Stimulated activated CD8-positive, alpha-beta memory T cell treated with anti-CD3 and anti-CD28 coated beads, Interleukin-12 subunit alpha, Interleukin-12 subunit beta, amount 100 ng/mL, for 1 hour (primary cell): Measurements from ENCODE around the gene CARD14.
"Not testable (repeated sequence)": the region's sequence is repeated elsewhere in the genome, so short reads cannot be mapped to it uniquely, and the experiment has no call there.

Source experiments
- DNase-seq: peaks from one replicate; pipeline ENCODE4 v3.0.0-alpha.2; 2020; ENCODE audit warnings: low read depth

The CARD14 gene

GRCh38 chr17:80223838-80224497 is 54.1 kb downstream of the CARD14 start:
- DNase-seq: no peak

- no peak for DNase-seq
These were observed 54.9 kb downstream of the CARD14 start for GRCh38 chr17:80224683-80225082.

DNA sequence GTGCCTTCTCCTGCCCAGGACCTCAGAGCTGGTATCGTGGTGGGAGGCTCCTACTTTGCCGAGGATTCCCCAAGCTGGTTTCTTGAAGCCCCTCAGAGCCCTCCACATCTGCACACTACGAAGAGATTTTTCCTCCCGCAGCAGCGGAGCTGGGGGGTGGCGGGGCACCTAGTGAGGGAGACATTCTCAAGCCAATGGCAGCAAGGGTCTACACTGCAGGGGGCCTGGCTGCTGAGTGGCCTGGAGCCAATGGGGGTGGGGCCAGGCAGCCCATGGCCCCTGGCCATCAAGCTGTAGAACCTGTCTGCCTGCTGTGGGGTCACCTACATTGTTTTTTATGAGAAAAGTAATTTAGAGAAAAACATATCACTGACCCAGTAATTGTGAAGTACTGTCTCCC is 55.4 kb downstream of the CARD14 start:
- DNase-seq: no peak

DNA sequence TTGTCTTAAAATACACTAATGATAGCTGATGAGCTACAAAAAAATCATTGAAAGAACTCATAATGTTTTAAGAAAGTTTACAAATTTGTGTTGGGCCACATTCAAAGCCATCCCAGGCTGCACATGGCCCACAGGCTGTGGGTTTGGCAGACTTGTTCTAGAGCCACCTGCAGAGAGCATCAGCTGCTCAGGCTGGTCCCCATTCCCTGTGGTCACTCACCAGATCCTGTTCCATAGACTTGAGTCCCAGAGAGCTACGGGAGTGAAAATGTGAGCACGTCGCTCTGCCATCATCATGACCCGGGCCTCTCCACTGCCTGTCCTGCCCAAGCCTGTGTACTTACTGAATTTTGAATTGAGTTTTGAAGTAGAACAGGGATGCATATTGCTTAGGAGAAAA is 57.3 kb downstream of the CARD14 start:
- DNase-seq: no peak

DNA sequence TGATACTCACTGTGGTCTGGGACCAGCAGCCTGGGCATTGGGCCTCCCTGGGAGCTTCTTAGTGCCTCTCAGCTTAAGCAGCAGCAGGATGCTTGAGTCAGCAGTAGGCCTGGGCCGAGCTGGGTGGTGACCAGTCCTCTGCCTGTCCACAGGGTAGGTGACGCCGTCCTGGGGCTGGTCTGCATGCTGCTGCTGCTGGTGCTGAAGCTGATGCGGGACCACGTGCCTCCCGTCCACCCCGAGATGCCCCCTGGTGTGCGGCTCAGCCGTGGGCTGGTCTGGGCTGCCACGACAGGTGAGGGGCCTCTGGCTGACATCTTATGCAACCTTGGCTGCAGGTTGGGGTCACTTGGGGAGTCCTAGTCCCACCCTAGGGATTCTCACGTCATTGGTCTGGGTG is 57.8 kb downstream of the CARD14 start:
- no peak for DNase-seq

DNA sequence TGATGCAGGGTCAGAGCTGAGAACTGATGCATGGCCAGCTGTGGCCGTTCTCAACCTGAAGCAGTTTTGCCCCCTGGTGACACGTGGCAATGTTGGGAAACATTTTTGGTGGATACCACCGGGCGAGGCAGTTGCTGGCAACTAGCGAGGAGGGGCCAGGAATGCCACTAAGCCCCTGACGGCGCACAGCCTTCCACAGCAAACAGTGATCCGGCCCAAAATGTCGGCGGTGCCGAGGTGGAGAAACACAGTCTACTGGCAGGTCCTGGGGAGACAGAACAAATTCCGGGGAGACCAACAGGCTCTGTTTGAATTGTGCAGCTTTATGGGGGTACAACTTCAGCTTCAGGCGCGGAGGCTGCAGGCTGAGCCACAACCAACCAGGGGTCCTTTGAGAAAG is 58.6 kb downstream of the CARD14 start:
- DNase-seq: no peak

GRCh38 chr17:80229011-80229410 is 59.2 kb downstream of the CARD14 start:
- no peak for DNase-seq

GRCh38 chr17:80232438-80232837 is 62.6 kb downstream of the CARD14 start:
- no peak for DNase-seq

DNA sequence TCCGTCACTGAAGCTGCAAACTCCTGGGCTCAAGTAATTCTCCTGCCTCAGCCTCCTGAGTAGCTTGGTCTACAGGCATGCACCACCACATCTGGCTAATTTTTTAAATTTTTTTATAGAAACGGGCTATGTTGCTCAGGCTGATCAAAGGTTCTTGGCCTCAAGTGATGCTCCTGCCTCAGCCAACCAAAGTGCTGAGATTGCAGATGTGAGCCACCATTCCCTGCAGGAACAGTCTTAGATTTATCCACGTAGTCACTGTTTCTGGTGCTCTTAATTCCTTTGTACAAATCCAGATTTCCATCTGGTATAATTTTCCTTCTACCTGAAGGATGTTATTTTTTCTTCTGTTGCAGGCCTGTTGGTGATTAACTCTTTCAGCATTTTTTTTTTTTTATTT is 63.4 kb downstream of the CARD14 start:
- DNase-seq: no peak

DNA sequence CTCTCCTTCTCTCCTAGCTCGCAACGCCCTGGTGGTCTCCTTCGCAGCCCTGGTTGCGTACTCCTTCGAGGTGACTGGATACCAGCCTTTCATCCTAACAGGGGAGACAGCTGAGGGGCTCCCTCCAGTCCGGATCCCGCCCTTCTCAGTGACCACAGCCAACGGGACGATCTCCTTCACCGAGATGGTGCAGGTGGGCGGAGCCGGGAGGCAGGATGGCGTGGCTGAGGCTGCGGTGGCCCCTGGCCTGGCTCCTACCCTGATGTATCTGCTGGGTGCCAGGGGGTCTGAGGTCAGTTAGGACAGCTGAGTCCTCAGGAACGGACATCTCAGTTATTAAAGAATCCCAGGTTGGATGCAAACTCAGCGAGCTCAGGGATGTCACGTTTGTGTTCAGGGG is 67.1 kb downstream of the CARD14 start:
- no peak for DNase-seq

- no peak for DNase-seq
These were observed 67.6 kb downstream of the CARD14 start for GRCh38 chr17:80237386-80237785.

DNA sequence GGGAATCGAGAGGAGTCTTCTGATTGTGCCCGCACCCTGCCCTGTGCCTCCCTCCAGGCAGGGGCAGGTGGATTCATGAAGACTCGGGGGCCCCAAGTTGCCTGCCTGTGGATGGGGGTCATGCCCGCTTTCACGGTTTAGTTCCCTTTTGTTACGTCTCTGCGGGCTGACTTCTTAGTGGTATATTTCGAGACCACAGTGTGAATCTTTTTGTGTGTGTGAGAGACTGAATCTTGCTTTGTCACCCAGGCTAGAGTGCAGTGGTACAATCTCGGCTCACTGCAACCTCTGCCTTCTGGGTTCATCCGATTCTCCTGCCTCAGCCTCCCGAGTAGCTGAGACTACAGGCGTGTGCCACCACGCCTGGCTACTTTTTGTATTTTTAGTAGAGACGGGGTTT is 72.7 kb downstream of the CARD14 start:
- no peak for DNase-seq

- DNase-seq: no peak
These were observed 74.0 kb downstream of the CARD14 start for GRCh38 chr17:80243526-80244433.

DNA sequence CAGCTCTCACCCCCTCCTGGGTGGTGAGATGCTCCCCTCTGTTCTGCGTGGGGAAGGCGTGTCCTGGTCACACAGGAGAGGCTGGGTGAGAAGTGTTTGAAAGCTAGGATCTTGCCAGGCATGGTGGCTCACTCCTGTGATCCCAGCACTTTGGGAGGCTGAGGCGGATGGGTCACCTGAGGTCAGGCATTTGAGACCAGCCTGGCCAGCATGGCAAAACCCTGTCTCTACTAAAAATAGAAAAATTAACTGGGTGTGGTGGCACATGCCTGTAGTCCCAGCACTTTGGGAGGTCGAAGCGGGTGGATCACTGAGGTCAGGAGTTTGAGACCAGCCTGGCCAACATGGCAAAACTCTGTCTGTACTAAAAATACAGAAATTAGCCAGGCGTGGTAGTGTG is 74.6 kb downstream of the CARD14 start:
- not testable (repeated sequence) for DNase-seq

DNA sequence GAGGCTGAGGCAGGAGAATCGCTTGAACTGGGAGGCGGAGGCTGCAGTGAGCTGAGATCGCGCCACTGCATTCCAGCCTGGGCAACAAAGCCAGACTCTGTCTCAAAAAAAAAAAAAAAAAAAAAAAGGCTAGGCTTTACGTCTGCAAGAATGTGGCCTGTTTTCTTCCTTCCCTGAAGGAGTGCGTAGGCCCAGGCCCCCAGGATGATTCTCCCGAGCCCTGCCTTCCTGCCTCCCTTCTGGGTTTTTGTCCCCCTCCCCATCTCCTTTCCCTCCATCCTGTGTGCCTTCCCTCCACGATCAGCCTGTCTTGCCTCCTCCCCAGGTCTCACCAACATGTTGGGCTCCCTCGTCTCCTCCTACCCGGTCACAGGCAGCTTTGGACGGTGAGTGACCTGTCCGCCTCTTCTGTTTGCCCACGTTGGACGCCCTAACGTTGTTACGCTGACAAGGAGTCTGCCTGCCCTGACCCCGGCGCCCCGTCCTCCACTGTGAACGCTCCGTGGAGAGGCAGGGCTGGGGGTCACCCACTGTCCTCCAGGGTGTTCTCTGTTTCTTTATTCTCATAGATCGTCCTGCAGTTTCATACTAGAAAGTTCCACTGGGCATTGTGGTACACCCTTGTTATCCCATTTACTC is 75.2 kb downstream of the CARD14 start:
- no peak for DNase-seq

GRCh38 chr17:80245566-80246265 is 75.9 kb downstream of the CARD14 start:
- no peak for DNase-seq

DNA sequence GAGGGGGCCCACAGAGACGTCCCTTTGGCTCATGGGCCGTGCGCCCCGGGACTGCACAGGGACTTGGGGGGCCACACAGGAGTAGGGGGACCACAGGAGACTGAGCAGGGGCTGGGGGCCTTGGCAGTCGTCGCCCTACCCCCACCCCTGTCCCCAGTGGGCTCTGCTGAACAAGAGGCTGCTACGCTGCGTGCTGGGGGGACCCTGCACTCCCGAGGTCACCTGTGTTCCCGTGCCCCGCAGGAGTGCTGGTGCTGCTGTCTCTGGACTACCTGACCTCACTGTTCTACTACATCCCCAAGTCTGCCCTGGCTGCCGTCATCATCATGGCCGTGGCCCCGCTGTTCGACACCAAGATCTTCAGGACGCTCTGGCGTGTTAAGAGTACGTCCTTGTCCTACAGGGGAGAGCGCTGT is 76.4 kb downstream of the CARD14 start:
- DNase-seq: no peak

GRCh38 chr17:80246726-80247125 is 76.9 kb downstream of the CARD14 start:
- no peak for DNase-seq

DNA sequence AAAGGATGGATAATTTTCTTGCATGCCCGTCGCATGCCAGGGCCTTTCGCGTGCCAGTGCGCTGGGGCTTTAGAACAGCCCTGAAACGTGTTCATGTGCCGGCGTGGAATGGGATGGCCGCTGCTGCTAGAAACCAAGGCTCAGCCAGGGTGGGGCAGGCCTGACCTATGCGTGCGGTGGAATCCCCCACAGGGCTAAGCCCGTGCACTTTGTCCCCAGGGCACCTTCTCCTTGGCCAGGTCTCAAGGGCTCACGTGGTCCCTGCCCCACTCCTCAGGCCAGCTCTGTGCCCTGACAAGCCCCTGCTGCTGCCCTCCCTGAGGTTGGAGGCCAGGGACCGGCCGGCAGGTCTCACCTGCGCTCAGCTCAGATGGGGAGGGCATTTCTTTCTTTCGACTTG is 77.7 kb downstream of the CARD14 start:
- DNase-seq: no peak

DNA sequence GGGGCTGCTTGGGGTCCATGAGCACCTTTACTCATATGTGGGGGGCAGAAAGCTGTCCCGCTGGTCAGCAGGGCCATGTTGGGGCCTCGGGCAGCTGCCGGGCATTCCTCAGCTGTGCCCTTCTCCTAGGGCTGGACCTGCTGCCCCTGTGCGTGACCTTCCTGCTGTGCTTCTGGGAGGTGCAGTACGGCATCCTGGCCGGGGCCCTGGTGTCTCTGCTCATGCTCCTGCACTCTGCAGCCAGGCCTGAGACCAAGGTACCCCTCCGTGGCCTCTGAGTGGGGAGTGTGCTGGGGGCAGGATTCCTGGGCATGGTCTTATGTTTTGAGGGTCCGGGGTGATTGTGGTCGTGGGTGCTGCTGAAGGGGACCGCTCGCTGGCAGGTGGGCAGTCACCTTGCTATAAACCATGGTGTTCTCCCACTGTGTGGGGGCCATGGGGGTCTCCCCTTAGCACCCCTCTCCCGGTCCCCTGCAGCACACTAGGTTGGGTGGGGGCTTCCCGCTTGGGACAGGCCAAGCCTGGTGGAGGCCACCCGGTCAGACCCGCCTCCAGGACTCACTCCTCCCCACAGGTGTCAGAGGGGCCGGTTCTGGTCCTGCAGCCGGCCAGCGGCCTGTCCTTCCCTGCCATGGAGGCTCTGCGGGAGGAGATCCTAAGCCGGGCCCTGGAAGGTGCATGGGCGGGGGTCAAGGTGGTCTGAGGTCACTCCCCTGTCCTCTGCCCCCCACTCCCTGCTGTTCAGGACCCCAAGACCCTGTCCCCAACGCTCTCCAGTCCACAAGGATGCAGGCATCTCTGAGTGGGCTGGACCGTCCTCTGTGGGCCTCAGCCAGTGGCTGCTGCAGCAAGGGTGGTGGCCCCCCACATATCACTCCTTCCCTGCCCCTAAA is 78.4 kb downstream of the CARD14 start:
- DNase-seq: no peak
